Measurements from ENCODE around the gene MCM7.

Gene MCM7

GRCh38 chr7:100075418-100075817, 25.8 kb downstream of the MCM7 start:
- in situ Hi-C loops (cut with MboI; ENCODE audit: low sequenced_read_pairs) = no loop called here

- in situ Hi-C loops (cut with MboI; ENCODE audit: low sequenced_read_pairs) = no loop called here
These were observed 26.4 kb downstream of the MCM7 start for GRCh38 chr7:100074841-100075240.

GRCh38 chr7:100072462-100072861, 28.7 kb downstream of the MCM7 start:
- in situ Hi-C loops (cut with MboI; ENCODE audit: low sequenced_read_pairs) = no loop called here

- in situ Hi-C loops (cut with MboI; ENCODE audit: low sequenced_read_pairs) = no loop called here
These were observed 30.0 kb downstream of the MCM7 start for GRCh38 chr7:100071018-100071723.

GRCh38 chr7:100069991-100070390, 31.2 kb downstream of the MCM7 start:
- in situ Hi-C loops (cut with MboI; ENCODE audit: low sequenced_read_pairs) = no loop called here

- in situ Hi-C loops (cut with MboI; ENCODE audit: low sequenced_read_pairs) = no loop called here
These were observed 34.2 kb downstream of the MCM7 start for GRCh38 chr7:100066953-100067352.

GRCh38 chr7:100065452-100066186, 35.6 kb downstream of the MCM7 start:
- in situ Hi-C loops (cut with MboI; ENCODE audit: low sequenced_read_pairs) = no loop called here

GRCh38 chr7:100064162-100064561, 37.0 kb downstream of the MCM7 start:
- in situ Hi-C loops (cut with MboI; ENCODE audit: low sequenced_read_pairs) = no loop called here

- in situ Hi-C loops (cut with MboI; ENCODE audit: low sequenced_read_pairs) = no loop called here
These were observed 37.8 kb downstream of the MCM7 start for GRCh38 chr7:100063376-100063775.

GRCh38 chr7:100061518-100062193, 39.5 kb downstream of the MCM7 start:
- in situ Hi-C loops (cut with MboI; ENCODE audit: low sequenced_read_pairs) = no loop called here

- in situ Hi-C loops (cut with MboI; ENCODE audit: low sequenced_read_pairs) = no loop called here
These were observed 41.9 kb downstream of the MCM7 start for GRCh38 chr7:100059251-100059739.

- in situ Hi-C loops (cut with MboI; ENCODE audit: low sequenced_read_pairs) = no loop called here
These were observed 44.2 kb downstream of the MCM7 start for GRCh38 chr7:100057006-100057405.

GRCh38 chr7:100053215-100053614, 48.0 kb downstream of the MCM7 start:
- in situ Hi-C loops (cut with MboI; ENCODE audit: low sequenced_read_pairs) = no loop called here

- in situ Hi-C loops (cut with MboI; ENCODE audit: low sequenced_read_pairs) = no loop called here
These were observed 49.6 kb downstream of the MCM7 start for GRCh38 chr7:100051611-100052010.

GRCh38 chr7:100049441-100050291, 51.5 kb downstream of the MCM7 start, which contains the start of gene ZSCAN21:
Gene ZSCAN21 (plus strand): TSS chr7:100049774. CDS start chr7:100057007, 7,233 bp downstream.
- in situ Hi-C loops (cut with MboI; ENCODE audit: low sequenced_read_pairs) = no loop called here

GRCh38 chr7:100048680-100049079, 52.5 kb downstream of the MCM7 start:
- in situ Hi-C loops (cut with MboI; ENCODE audit: low sequenced_read_pairs) = no loop called here

- in situ Hi-C loops (cut with MboI; ENCODE audit: low sequenced_read_pairs) = no loop called here
These were observed 56.5 kb downstream of the MCM7 start for GRCh38 chr7:100044718-100045117.

All from HL-60/S4 treated with phorbol 12-myristate 13-acetate at 8.2 ng/mL for 4 days and 3 days (cell line).